Sigmoid colon (tissue), 4 donors: Measurements from ENCODE around the gene ARPC5.

Experiments
- EP300 ChIP-seq, 4 donors: sonication (generic); formaldehyde crosslinking; IDR thresholded peaks; one replicate each; pipeline ENCODE4 v1.6.1; 2017; ENCODE audit warnings: antibody characterized with exemption in 4 of 4
- POLR2A ChIP-seq, 2 donors: fragments of 450-650 bp; IDR thresholded peaks; one replicate each; pipeline ENCODE4 v1.6.1; 2016; ENCODE audit warnings: antibody characterized with exemption in 2 of 2, mild to moderate bottlenecking in 2 of 2, moderate library complexity in 2 of 2
- POLR2AphosphoS5 ChIP-seq, 4 donors: sonication (generic); formaldehyde crosslinking; IDR thresholded peaks; one replicate each; pipeline ENCODE4 v1.6.1; 2017; ENCODE audit warnings: antibody characterized with exemption in 4 of 4
- TF ChIP-seq, protein P1 (sequence below), 4 experiments: fragments of 450-650 bp in 3 of 4; fragments of 200-600 bp in 1 of 4; IDR thresholded peaks; one replicate each; pipeline ENCODE4 v1.5.1; 2016 to 2019; ENCODE audit warnings: antibody characterized with exemption in 4 of 4, mild to moderate bottlenecking in 3 of 4, moderate library complexity in 2 of 4

DNA sequence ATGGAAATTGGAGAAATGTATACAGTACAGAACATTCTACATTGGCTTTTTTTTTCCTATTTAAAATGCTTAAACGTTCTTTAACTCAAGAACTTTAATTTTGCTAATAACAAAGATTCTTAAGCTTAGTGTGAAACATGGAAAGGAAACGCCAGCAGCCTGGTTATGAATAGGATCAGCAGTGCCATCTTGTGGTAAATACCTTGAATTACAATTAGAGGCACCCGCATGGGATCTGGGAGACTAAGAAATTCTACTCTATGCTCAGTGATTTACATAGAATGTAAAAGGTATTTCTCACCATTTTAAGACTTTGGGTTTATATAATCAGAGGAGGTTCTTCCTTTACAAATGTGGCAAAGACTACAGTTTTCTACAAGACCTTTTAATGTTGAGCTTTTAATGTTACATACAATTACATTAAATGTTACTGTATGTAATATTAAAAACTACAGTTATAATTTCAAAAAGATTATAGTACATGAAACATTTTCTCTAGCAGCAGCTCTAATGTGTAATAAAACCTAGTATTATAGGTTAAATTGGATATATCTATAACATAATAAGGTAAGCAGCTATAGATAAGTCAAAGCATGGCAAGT lies 49.6 kb upstream of the ARPC5 start:
- TF ChIP-seq, protein P1, sequence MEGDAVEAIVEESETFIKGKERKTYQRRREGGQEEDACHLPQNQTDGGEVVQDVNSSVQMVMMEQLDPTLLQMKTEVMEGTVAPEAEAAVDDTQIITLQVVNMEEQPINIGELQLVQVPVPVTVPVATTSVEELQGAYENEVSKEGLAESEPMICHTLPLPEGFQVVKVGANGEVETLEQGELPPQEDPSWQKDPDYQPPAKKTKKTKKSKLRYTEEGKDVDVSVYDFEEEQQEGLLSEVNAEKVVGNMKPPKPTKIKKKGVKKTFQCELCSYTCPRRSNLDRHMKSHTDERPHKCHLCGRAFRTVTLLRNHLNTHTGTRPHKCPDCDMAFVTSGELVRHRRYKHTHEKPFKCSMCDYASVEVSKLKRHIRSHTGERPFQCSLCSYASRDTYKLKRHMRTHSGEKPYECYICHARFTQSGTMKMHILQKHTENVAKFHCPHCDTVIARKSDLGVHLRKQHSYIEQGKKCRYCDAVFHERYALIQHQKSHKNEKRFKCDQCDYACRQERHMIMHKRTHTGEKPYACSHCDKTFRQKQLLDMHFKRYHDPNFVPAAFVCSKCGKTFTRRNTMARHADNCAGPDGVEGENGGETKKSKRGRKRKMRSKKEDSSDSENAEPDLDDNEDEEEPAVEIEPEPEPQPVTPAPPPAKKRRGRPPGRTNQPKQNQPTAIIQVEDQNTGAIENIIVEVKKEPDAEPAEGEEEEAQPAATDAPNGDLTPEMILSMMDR (IDR thresholded peaks at IDR 0.05), result peak in 3 of 4 experiments; percentile 43 to 63 (median 56)
- TF ChIP-seq POLR2A (IDR thresholded peaks at IDR 0.05) (no peak), POLR2AphosphoS5 (IDR thresholded peaks at IDR 0.05) (no peak), EP300 (IDR thresholded peaks at IDR 0.05) (no peak)
